GM12875 (cell line): ENCODE measurements around the gene PTP4A2.
A peak's percentile ranks its signal among the peaks of the same experiment; 100 is the strongest.

Experiments used
- H3K4me3 ChIP-seq: one replicate; pipeline ENCODE4 v1.5.1; 2011; ENCODE audit warnings: low read depth, low read length, control low read depth
- TF ChIP-seq, protein P1 (sequence below): IDR thresholded peaks from 2 replicates; pipeline ENCODE4 v1.5.1; 2011; ENCODE audit warnings: low read depth, mild to moderate bottlenecking, control low read depth, inconsistent platforms, low read length, moderate library complexity, borderline replicate concordance; ENCODE audit not compliant: insufficient read depth

The PTP4A2 gene

DNA sequence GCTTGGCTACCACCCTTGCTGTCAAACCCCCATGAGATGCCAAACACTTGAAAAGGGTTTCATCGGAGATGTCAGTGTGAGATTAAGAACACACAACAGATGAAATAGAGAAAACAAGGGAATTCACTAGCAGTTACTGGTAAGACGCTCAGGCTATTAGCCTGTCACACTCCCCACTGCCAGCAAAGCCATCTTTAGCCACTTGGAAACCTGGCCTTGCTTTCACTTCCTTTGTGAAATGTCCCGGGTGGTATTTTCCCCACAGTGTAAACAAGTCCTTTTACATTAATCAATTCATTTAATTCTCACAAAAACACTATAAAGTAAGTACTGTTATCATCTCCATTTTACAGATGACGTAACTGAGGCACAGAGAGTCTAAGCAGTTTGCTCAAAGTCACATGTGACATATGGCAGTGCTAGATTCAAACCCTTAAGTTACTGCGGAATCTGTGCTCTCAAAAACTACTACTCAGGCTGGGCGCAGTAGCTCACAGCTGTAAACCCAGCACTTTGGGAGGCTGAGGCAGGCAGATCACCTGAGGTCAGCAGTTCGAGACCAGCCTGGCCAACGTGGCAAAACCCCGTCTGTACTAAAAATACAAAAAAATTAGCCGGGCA lies 42.8 kb upstream of the PTP4A2 start:
- TF ChIP-seq, protein P1, sequence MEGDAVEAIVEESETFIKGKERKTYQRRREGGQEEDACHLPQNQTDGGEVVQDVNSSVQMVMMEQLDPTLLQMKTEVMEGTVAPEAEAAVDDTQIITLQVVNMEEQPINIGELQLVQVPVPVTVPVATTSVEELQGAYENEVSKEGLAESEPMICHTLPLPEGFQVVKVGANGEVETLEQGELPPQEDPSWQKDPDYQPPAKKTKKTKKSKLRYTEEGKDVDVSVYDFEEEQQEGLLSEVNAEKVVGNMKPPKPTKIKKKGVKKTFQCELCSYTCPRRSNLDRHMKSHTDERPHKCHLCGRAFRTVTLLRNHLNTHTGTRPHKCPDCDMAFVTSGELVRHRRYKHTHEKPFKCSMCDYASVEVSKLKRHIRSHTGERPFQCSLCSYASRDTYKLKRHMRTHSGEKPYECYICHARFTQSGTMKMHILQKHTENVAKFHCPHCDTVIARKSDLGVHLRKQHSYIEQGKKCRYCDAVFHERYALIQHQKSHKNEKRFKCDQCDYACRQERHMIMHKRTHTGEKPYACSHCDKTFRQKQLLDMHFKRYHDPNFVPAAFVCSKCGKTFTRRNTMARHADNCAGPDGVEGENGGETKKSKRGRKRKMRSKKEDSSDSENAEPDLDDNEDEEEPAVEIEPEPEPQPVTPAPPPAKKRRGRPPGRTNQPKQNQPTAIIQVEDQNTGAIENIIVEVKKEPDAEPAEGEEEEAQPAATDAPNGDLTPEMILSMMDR: no peak
- no peak overlapping the region for H3K4me3 ChIP-seq

DNA sequence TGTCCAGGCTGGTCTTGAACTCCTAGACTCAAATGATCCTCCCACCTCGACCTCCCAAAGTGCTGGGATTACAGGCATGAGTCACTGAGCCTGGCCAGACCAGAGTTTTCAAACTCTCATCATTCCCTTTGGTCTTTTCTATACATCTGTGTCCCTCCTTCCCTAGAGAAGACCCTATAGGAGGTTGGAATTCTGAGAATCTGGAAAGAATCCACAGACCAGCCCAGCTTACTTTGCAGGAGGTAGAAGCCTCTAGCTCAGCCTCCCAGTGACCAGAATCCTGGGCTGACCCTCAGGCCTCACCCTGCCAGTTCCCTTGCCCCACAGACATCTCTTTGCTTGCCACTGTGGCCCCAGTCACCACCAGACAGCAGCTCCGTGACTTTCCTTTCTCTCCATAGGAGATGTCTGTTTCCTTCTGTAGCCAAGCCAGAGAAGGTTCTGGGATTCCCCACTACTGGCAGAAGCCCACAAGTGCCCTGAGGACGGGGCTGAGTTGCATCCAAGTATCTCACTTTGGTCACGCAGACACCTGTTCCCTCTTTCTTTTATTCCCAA lies 40.8 kb upstream of the PTP4A2 start:
- H3K4me3 ChIP-seq: no peak overlapping the region
- TF ChIP-seq, protein P1: no peak

GRCh38 chr1:31977385-31978131 lies 39.4 kb upstream of the PTP4A2 start:
- no peak overlapping the region for H3K4me3 ChIP-seq
- TF ChIP-seq, protein P1: peak; percentile 31; the same call in 1 of the 2 replicates

- H3K4me3 ChIP-seq: no peak overlapping the region
- TF ChIP-seq, protein P1: no peak
Measured at GRCh38 chr1:31976401-31976800, 38.2 kb upstream of the PTP4A2 start.

- TF ChIP-seq, protein P1: no peak
- no peak overlapping the region for H3K4me3 ChIP-seq
Measured at GRCh38 chr1:31970873-31971272, 32.7 kb upstream of the PTP4A2 start.

DNA sequence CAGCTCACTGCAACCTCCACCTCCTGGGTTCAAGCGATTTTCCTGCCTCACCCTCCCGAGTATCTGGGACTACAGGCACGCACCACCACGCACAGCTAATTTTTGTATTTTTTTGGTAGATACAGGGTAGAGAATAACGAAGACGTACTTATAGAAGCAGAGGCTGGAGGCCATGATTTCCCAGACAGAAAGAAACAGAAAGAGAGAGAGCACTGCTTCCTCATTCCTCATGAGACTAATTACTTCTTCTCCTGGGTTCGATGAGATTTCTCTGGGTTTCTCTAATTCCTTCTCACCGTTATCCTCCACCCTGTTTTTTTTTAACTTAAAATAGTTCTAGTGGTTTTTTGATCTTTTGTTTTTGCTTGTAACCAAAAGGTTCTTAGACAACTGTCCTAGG lies 23.4 kb upstream of the PTP4A2 start:
- no peak overlapping the region for H3K4me3 ChIP-seq
- TF ChIP-seq, protein P1: no peak
